Stimulated activated CD8-positive, alpha-beta memory T cell treated with anti-CD3 and anti-CD28 coated beads, Interleukin-12 subunit alpha, Interleukin-12 subunit beta, amount 100 ng/mL, for 4 hours (primary cell): ENCODE results near the gene COL5A1.

ENCODE experiments used
- DNase-seq: peaks from one replicate; pipeline ENCODE4 v3.0.0-alpha.2; 2020; ENCODE audit warnings: low read depth

The COL5A1 gene

GRCh38 chr9:134626571-134627416, 14.8 kb upstream of the COL5A1 start:
- DNase-seq: no peak

GRCh38 chr9:134627417-134628353, 13.9 kb upstream of the COL5A1 start:
- DNase-seq: no peak

GRCh38 chr9:134628354-134628736, 13.3 kb upstream of the COL5A1 start:
- no peak for DNase-seq

- no peak for DNase-seq
Observed at GRCh38 chr9:134629061-134629585, 12.5 kb upstream of the COL5A1 start.

- no peak for DNase-seq
Observed at GRCh38 chr9:134629586-134630392, 11.8 kb upstream of the COL5A1 start.

GRCh38 chr9:134630393-134630790, 11.2 kb upstream of the COL5A1 start:
- DNase-seq: no peak

GRCh38 chr9:134630861-134631260, 10.7 kb upstream of the COL5A1 start:
- no peak for DNase-seq

- no peak for DNase-seq
Observed at GRCh38 chr9:134631881-134632280, 9.7 kb upstream of the COL5A1 start.

- no peak for DNase-seq
Observed at GRCh38 chr9:134632329-134632728, 9.3 kb upstream of the COL5A1 start.

GRCh38 chr9:134633362-134634142, 8.1 kb upstream of the COL5A1 start:
- DNase-seq: no peak

GRCh38 chr9:134634176-134634575, 7.4 kb upstream of the COL5A1 start:
- no peak for DNase-seq

GRCh38 chr9:134634667-134635230, 6.9 kb upstream of the COL5A1 start:
- DNase-seq: no peak

GRCh38 chr9:134635351-134636148, 6.1 kb upstream of the COL5A1 start:
- no peak for DNase-seq

GRCh38 chr9:134636149-134636507, 5.5 kb upstream of the COL5A1 start:
- no peak for DNase-seq

GRCh38 chr9:134637241-134637640, 4.4 kb upstream of the COL5A1 start:
- DNase-seq: no peak

- DNase-seq: no peak
Observed at GRCh38 chr9:134637696-134638501, 3.7 kb upstream of the COL5A1 start.

GRCh38 chr9:134638502-134639090, 3.0 kb upstream of the COL5A1 start:
- no peak for DNase-seq

- no peak for DNase-seq
Observed at GRCh38 chr9:134639994-134640393, 1.6 kb upstream of the COL5A1 start.
